GM12875 (cell line): Measurements from ENCODE around the gene SSBP3.
"Not testable (repeated sequence)": the region's sequence is repeated elsewhere in the genome, so short reads cannot be mapped to it uniquely, and the experiment has no call there.

Source experiments
- H3K4me3 ChIP-seq: one replicate; pipeline ENCODE4 v1.5.1; 2011; ENCODE audit warnings: low read depth, low read length, control low read depth
- CTCF ChIP-seq: IDR thresholded peaks from 2 replicates; pipeline ENCODE4 v1.5.1; 2011; ENCODE audit warnings: low read depth, mild to moderate bottlenecking, control low read depth, inconsistent platforms, low read length, moderate library complexity, borderline replicate concordance; ENCODE audit not compliant: insufficient read depth

SSBP3 gene

GRCh38 chr1:54392401-54392800 is 13.8 kb downstream of the SSBP3 start:
- TF ChIP-seq CTCF, result no peak
- no peak overlapping the region for H3K4me3 ChIP-seq

GRCh38 chr1:54391450-54392209 is 14.6 kb downstream of the SSBP3 start:
- TF ChIP-seq CTCF, result no peak
- no peak overlapping the region for H3K4me3 ChIP-seq

- H3K4me3 ChIP-seq, result no peak overlapping the region
- no peak for TF ChIP-seq CTCF
These were observed 15.5 kb downstream of the SSBP3 start for GRCh38 chr1:54390655-54391054.

DNA sequence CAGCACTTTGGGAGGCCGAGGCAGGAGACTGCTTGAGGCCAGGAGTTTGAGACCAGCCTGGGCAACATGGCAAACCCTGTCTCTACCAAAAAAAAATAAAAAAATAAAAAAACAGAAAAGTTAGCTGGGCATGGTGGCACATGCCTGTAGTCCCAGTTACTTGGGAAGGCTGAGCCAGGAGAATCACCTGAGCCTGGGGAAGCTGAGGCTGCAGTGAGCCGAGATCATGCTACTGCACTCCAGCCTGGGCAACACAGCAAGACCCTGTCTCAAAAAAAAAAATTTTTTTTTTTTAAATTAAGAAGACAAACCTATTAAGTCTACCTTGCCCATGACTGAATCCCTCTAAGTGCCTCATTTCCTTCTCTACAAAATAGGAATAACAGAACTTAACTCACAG is 16.6 kb downstream of the SSBP3 start:
- not testable (repeated sequence) for H3K4me3 ChIP-seq

DNA sequence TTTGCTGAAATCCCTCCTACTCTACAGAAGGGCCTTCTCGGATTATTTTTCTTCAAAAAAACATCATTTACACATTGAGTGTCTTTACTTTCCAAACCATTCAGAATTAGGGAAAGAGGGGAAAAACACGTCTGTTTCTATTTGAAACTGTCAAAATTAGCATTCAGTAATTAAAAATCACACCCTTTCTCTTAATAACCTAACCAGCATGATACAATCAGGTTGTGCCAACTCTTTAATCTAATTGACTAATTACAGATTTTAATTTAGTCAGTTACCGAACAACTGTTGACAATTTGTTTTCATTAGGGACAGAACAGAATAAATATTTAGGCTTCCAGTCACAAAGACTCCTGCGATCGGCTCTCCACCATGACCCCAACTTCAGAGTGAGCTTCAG is 18.8 kb downstream of the SSBP3 start:
- TF ChIP-seq CTCF, result no peak
- H3K4me3 ChIP-seq, result no peak overlapping the region

- H3K4me3 ChIP-seq, result no peak overlapping the region
- no peak for TF ChIP-seq CTCF
These were observed 20.5 kb downstream of the SSBP3 start for GRCh38 chr1:54385727-54386022.

GRCh38 chr1:54384918-54385726 is 21.1 kb downstream of the SSBP3 start:
- no peak for TF ChIP-seq CTCF
- no peak overlapping the region for H3K4me3 ChIP-seq

- no peak for TF ChIP-seq CTCF
- H3K4me3 ChIP-seq, result no peak overlapping the region
These were observed 21.7 kb downstream of the SSBP3 start for GRCh38 chr1:54384471-54384870.
